ENCODE measurements around the gene LIN7B.

- TF ChIP-seq CTCF (conservative IDR thresholded peaks at IDR 0.05 in 1 of 2, IDR thresholded peaks at IDR 0.05 in 1 of 2; ENCODE audit: low read depth in 1 of 2, low read length in 2 of 2): no peak
- TF ChIP-seq EZH2 (IDR thresholded peaks at IDR 0.05; ENCODE audit: low read length, missing control alignments): no peak
Observed at GRCh38 chr19:49109569-49110233, 4.5 kb upstream of the LIN7B start.
